Left hindlimb (tissue), 1 donor: ENCODE results near the gene KLF11.
"Not testable (repeated sequence)": the region's sequence is repeated elsewhere in the genome, so short reads cannot be mapped to it uniquely, and the experiment has no call there.

Experiments used
- DNase-seq: peaks from one replicate; pipeline ENCODE4 v3.0.0-alpha.2; 2018

KLF11 gene

GRCh38 chr2:10027660-10028330 lies 15.6 kb upstream of the KLF11 start:
- DNase-seq, result no peak

DNA sequence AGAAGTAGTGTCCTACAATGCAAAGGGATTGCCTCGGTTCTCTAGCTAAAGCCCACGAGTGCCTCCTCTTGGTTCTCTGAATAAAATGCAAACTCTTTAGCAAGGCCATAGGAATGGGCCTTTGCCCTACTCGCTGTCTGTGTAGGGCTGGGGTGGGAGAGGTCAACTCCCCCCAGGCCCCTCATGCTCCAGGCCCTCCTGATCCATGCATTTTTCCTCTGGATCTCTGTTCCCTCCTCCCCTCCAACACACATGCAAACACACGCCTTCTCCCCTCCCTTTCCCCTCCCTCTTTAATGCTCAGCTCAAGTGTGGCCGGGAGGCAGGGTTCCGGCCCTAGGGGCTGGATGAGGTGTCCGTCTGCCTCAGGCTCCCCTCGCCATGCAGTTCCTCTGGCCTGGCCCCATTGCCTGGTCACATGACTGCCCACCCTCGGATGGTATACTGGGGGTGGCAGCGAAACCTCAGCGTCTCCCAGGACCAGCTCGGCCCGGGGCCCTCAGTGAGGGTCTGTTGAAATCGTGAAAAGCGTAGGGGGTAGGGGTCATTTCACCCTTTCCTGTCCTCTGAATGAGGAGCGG lies 14.9 kb upstream of the KLF11 start:
- DNase-seq, result no peak

DNA sequence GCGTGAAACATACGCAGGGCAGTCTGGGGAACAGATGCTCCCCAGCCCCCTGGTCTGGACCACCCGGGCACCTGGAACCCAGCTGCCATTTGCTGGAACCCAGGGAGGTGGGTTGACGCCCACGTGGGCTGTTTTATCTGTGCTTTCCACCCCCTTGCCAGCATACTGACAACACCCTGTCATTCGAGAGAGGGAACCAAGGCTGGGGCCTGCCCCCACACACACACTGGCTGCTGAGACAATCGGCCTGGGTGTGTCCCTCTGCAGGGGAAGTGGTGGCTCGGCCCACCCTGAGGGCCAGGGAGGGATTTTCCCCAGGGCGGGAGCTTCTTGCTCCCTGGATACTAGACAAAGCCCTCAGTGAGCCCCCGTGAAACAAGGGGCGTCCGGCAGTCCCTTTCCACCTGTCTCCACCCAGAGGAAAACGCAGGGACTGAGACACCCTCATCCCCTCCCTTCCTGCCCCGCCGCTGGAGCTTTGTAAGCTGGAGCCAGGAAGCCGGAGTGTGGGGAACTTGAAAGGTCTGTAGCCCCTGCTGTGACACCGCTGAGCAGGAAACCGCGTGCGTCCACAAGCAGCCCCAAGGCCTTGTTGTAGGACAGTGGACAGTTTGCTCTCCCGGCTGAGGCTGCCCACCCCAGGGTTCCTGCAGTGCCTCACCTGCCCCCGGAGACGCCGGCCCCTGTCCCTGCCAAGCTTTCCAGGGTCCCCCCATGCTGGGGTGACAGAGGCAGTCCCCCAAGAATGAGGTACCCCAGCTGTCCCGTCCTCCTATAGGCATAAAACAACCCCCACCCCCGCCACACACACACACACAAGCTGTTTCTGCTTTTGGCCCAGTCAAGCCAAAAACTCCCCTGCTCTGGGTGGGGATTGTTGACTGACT lies 14.1 kb upstream of the KLF11 start:
- DNase-seq, result no peak

GRCh38 chr2:10029875-10030223 lies 13.5 kb upstream of the KLF11 start:
- no peak for DNase-seq

- DNase-seq, result no peak
These were observed 13.0 kb upstream of the KLF11 start for GRCh38 chr2:10030311-10030736.

DNA sequence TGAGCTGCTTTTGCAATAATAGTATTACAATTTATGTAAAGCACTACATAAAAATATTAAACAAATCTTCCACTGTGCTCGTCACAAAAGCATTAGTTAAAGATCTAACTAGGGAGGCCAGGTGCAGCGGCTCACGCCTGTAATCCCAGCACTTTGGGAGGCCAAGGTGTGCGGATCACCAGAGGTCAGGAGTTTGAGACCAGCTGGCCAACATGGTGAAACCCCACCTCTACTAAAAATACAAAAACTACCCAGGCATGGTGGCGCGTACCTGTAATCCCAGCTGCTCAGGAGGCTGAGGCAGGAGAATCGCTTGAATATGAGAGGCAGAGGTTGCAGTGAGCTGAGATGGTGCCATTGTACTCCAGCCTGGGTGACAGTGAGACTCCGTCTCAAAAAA lies 12.6 kb upstream of the KLF11 start:
- DNase-seq, result not testable (repeated sequence)

GRCh38 chr2:10031886-10032745 lies 11.2 kb upstream of the KLF11 start:
- peak; percentile 14 for DNase-seq

DNA sequence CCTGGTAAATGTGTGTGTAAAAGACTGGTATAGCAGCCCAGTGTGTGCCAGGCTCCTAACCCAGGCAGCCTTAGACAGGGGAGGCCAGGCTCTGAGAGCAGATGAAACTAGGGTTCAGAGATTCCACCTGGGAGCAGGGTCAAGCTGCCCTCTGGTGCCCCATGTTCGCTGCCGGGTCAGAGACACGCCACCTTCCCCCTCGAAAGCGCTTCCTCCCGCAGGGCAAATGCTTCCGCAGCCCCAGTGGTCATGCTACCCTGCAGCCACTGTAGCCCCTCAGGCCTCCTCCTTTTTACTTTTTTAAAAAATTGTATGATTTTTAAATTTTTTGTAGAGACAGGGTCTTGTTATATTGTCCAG lies 10.6 kb upstream of the KLF11 start:
- DNase-seq, result no peak

- peak; percentile 9 for DNase-seq
These were observed 9.9 kb upstream of the KLF11 start for GRCh38 chr2:10033251-10034006.

- peak; percentile 22 for DNase-seq
These were observed 8.9 kb upstream of the KLF11 start for GRCh38 chr2:10034333-10035052.

GRCh38 chr2:10035053-10035422 lies 8.3 kb upstream of the KLF11 start:
- DNase-seq, result peak; percentile 16

DNA sequence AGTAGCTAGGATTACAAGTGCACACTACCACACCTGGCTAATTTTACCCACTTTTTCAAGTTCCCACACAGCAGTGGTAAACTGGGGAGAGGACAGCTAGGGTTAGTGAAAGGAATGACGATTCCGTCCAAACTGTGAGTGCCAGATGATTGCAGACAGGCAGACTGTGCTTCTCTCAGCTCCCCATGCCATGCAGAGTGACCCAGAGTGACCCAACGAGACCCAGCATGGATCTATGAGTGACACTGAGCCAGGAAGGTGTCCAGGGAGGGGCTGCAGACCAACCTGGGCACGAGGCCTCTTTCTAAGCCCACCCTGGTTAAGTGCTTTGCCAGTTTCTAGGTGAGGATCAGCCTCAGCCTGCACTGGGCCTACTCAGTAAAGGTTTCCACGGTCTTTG lies 7.7 kb upstream of the KLF11 start:
- no peak for DNase-seq

- peak; percentile 71 for DNase-seq
These were observed 7.1 kb upstream of the KLF11 start for GRCh38 chr2:10036095-10036884.

DNA sequence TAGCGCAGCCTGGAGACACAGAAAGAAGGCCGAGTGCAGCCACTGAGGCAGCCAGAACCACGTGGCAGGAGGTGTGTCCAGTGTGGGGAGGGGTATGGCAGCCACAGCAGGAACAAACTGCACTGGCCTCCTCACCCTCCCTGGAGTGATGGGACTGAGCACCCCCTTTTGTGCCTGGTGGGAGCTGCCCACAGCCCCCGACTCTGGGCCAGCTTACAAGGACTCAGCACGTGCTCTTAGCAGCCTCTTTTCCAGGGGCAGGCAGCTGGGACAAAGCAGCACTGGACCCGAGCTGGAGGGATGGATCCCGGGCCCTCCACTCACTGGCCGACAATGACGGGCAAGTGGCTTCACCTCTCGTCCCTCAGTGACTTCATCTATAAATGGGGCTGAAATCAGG lies 5.2 kb upstream of the KLF11 start:
- no peak for DNase-seq

DNA sequence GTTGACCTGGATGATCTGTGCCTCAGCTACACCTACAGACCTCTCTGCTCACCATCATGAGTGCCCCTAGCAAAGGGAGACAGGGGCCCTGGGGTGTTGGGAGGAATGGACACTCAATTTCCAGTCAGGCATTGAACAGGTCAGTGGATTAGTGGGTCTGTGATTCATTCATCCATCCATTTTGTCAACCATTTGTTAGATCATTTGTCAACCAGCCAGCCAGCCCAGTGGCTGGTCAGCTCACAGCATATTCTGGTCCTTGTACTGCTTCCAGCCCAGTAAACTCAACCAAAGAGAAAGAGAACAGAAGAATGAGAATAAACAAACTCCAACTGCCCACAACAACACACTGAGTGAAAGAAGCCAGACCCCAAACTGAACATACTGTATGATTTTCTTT lies 4.6 kb upstream of the KLF11 start:
- DNase-seq, result no peak

DNA sequence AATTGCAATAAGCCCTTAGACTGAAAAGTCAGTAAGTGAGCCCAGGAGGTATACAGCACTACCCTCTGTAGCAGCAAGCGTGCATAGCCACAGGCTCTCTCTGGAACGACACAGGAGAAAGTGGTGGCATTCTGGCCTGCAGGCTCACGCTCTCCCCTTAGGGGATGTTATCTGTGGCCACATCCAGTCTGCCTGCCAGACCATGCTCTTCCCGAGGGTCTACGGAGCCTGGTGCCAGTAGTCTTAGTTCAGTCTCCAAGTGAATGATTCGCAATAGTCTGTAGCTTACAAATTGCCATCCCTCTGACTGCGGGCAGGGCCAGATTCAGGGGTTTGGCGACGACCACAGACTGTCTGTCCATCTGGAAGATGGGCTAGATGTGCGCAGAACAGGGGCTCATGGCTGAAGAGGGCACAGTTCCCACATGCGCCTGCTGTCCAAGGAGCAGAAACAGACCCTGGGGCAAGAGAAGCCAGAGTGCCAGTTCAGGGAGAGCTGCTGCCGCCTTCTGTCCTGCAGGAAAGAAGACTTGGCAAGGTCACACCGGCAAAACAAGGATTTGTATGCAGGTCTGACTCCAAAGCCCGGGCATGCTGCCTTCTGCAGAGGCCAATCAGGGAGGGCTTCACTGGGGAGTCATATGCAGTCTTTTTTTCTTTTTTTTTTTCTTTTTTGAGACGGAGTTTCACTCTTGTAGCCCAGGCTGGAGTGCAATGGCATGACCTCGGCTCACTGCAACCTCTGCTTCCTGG lies 3.5 kb upstream of the KLF11 start:
- peak; percentile 14 for DNase-seq

DNA sequence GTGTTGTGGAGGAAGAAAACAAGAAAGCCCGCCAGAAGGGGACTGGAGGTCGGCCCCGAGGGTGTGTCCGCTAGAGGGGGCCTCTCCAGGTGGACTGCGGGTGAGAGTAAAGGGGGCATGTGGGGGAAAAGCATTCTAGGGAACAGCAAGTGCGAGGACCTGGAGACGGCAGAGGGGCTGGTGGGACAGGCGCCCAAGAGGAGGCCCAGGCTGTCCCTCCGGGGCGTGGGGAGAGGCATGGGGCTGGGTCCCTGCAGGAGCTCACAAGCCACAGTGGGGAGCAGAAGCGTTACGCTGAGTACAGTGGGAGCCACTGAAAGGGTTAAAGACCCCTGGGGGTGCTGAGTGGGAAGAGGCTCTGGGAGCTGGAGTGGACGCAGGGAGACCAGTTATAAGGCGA lies 1.6 kb upstream of the KLF11 start:
- no peak for DNase-seq

DNA sequence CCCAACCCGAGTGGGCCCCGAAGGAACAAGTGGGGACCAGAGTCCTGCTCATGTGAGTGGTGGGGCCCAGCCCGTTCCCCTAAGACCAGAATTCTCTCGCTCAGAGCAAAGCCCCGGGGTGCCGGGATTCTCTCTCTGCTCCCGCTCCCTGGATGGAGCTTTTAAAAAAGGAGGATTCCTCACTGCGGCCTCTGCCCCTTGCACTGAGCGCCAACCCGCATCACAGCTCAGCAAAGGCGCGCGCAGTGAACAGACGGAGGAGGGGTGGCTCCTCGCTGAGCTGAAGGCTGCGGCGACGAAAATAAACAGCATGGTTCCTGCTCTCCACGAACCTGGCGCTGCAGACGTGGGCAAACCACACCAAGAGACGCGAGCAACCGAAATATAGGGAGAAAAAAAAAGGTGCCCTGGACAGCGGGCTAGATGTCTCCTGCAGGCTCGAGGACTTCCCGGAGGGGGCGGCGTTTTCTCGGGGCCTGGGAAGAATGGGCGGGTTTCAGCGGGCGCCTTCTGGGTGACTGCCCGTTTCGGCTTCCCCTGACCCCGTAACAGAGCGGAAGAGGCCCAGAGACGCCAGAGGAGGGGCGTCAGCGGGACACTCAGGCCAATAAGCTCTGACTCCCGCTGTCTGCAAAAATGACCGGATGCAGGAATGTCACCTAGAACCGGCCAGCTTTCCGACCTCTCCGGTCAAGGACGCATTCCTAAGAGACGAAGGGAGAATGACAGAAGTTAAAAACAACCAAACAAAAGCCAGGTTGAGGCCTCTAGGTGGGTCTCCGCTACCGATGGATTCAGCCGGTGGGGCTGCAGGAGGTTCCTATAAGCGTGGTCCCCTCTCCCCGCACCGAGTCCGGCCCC lies 819 bp upstream of the KLF11 start:
- peak; percentile 87 for DNase-seq
